Fibroblast of skin of scalp (primary cell): Measurements from ENCODE around the gene PIK3R3.

Source experiments
- DNase-seq: peaks from one replicate; pipeline ENCODE4 v3.0.0-alpha.2; 2013

PIK3R3 gene

DNA sequence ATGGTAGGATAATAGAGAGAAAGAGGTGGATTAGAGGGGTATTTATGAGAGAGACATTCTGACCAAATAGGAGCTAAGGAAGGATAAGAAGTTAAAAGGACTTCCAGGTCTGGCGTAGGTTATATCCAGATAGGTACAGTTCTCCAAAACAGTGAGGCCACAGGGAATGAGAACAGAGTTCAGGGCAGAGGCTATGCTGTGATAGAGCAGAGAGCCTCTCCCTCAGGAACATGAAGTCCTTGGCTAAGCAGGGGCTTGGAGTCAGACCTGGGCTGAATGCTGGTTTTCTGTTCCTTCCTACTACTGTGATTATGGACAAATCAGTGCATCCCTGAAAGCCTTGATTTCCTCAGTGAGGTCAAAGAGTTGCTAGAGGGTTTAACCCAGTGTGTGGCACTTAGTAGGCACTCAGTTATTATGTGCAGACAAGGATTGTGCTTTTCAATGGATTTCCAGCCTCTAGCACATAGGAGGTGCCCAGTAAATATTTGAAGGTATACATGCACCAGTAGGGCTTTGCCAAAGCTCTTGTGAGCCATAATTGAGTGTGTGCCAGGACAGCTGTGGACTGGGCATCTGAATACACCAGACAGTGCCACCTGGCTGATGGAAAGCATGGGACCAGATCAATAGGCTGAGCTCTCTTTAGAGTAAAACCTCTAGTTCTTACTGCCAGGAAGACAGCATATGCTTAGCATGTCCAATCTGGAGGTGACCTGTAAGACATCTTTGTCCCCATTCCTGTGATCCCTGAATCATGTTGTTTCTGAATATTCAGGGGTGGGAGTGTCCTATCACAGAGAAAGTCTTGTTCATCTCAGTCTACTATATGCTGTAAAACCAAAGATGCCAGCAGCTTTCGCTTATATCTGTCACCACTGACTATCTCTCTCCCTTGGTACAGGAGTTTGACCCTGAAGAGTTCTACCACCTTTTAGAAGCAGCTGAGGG lies 111.1 kb downstream of the PIK3R3 start:
- no peak for DNase-seq

DNA sequence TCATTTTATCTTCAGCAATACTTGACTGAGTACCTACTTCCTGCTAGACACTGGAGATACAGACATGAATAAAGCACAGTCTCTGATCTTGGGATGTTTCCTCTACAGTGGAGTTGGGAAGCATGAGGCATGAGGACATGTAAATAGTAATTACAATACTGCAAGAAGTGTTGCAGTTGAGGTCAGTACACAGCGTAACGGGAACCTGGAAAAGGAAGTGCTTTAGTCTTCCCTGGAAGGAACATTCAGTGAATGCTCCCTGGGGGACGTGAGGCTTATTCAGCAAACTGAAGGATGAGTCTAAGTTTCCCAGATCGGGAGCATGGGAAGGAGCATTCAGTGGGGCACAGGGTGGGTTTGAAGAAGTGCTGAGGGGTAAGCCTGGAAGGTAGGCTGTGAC lies 112.4 kb downstream of the PIK3R3 start:
- DNase-seq, result no peak

DNA sequence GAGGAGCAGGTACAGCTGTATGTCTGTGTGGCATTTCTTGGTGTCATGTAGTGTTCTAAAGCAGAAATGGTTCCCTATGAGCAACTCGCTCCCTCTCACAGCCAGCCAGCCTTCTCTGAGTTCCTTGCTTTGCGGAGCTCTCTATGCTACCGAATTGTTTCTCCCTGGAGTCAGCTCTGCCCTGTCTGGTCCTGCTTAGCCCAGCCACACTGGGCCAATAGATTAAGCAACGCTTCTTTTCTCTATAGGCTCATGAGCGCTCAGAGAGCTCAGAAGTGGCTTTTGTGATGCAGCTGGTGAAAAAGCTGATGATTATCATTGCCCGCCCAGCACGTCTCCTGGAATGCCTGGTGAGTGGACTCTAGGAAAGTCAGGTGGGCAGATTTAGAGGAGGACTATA lies 113.1 kb downstream of the PIK3R3 start:
- DNase-seq, result no peak

DNA sequence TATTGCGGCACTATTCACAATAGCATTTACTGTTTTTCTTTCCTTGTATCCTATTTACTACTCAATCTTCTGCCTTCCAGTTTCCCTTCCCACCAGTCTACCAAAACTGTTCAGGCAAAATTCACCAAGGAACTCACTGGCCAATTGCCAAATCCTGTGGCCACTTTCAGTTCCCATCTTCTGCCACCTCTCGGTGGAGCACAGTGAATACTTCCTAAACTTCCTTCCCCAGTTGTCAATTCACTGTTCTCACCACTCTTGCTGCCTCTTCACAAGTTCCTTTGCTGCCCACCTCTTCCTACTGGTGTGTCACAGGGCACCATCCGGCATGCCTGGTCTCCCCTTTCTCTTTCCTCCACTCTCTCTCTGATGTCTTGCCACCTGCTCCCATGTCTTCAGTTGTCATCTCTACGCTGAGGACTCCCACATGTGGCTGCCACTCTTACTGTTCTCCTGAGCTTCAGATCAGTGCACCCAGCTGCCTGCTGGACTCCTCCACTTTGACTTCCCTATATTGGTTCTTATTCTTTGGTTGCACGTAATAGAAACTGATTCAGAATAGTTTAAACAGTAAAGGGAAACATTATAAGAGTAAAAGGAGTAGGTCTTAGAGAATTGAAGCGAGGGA lies 114.4 kb downstream of the PIK3R3 start:
- no peak for DNase-seq

DNA sequence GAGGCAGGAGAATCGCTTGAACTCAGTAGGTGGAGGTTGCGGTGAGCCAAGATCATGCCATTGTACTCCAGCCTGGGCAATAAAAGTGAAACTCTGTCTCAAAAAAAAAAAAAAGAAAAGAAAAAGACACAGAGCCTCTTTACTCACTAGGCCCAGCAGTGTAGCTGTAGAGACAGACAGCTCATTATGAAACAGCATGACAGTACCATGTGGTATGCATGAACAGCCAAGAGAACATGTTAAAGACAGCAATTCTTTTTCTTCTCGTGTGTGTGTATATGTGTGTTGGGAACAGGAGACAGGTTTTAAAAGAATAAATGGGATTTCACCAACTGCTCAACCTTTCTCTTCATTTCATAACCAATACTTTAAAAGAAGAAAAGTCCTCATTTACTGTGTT lies 118.8 kb downstream of the PIK3R3 start:
- no peak for DNase-seq

DNA sequence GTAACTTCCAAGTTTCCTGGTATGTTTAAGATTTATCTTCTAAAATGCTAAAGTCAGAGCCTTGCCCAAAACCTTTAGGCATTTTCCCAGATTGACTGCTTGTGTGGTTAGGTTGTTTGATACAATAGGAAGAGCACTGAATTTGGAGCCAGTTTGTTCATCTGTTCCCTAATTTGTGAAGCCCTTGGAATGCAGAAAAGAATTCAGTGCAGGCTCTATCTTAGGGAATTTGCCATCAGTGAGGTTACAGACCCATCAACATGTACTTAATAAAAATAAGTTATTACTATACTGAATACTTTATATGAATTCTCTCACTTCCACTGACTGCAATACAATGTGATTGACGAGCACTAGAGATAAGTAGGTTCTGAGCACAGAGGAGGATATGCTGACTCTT lies 120.2 kb downstream of the PIK3R3 start:
- DNase-seq, result peak; percentile 5

DNA sequence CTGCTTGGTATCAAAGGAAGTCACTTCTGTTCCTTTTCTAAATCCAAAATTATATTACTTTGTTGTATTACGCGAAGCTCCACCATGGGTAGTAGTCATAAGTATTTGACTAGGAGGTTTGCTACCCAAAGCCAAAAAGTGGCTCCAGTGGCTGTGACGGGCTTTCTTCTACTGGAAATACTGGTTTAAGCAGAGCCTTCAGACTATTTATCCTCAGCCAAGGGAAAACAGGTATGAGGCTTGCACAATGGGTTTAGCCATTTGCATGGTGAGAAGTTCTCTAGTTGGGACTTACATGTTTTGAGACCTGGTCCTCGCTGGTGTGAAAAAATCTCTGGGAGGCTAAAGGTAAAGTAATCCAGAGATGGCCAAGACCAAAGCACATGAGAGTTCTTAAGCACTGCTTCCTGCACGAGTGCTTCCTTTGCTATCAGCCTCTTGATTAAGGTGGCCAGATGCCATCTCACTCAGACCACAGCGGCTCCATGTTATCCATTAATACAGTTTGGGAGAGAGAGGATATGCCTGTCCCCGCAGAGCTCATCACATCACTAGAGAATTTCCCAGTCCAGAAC lies 121.2 kb downstream of the PIK3R3 start:
- DNase-seq, result no peak

DNA sequence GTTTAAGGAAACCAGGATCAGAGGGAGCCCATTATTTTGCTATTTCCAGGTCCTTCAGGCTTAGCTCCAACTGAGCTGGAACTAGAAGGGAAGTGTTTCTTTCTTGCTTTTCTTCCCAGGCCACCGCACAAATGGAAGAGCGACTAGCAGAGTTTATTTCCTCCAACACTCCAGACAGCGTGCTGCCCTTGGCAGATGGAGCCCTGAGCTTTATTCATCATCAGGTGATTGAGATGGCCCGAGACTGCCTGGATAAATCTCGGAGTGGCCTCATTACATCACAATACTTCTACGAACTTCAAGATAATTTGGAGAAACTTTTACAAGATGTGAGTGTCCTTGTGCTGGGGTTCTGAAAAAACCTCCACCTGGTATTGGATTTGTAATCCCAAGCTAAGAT lies 121.8 kb downstream of the PIK3R3 start:
- DNase-seq, result no peak

DNA sequence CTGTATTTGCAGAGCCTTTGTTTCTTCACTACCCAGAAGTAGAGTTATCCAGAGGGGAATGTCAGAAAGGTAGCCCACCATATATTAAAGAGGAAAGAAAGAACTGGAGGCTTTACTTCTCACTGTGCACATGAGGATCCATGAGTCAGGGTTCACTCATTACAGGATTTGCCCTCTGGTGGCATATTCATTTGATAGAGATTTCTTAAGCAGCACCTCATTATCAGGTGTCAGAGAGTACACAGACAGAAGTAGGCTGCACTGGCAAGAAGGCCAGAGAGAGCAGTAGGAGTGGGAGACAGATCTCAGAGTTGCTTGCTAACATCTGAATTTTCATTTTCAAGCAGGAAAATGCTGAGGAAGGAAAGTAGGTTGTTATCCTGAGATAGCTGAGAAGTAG lies 123.8 kb downstream of the PIK3R3 start:
- no peak for DNase-seq

DNA sequence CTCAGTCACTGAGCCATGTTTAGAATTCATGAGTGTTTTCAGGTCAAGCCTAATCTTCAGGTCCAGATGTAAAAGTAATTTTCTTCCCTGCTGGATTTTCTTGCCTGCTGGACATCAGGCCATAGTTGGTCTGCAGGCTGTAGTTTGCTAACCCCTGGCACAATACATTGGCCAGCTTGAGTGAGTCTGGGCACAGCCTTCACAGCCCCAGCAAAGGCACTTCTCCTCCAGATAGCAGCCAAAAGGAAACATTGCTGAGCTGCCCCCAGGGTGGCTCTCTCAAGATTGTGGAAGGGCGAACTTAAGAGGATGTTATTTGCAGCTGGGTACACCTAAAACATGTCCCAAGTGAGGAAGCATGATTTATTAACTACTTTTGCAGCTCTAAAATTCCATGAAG lies 126.8 kb downstream of the PIK3R3 start:
- no peak for DNase-seq

DNA sequence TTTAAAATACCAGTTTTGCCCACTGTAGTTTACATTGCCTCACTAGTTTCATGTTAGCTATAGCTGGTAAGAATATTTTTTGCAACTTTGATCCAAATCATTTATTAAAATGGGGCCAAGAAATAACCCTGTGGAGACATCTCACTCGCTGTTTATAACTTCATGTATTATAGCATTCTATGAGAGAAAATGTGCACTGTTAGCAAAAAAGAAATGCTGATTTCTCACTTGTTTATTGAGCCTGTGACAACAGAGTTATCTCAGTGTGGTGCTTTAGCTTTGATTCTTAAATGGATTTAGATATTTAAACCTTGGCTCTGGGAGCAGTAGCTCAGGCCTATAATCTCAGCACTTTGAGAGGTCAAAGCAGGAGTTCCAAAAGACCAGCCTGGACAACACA lies 127.9 kb downstream of the PIK3R3 start:
- no peak for DNase-seq

DNA sequence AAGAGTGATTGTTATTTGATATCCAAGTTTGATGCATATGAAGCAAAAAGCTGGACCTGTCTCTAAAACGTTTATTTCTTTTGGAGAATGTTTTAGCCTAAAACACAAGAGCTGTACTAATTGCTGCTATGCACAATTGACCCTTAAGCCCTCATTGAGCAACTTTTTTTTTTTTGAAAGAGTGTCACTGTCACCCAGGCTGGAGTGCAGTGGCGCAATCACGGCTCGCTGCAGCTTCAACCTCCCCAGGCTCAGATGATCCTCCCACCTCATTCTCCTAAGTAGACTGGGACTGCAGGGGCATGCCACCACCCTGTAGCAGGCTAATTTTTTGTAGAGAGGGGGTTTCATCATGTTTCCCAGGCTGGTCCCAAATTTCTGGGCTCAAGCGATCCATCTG lies 129.1 kb downstream of the PIK3R3 start:
- DNase-seq, result no peak

DNA sequence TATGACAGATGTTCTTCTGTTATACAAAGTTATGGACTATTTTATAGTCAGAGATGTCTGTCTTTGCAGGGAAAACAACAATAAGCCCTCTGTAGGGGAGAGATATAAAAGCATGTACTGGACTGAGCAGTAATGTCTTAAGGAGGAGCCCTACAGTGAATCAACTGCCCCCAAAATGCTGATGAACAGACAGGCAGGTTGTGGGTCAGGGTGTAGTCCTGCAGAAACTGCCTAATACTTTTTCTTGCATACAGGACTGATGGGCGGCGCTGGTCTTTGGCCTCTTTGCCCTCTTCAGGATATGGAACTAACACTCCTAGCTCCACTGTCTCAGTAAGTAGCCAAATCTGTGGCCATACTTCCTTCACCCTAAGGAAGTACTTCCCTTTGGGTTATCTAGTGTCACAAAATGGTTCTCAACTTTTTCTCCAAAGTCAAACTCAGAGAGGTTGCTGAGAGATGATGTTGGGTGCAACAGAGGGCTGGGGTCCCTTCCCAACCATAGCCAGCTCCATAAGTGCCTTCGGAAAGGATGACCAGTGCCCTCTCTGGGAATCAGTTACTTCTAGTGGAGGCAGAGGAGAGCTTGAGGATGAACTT lies 129.8 kb downstream of the PIK3R3 start:
- no peak for DNase-seq

DNA sequence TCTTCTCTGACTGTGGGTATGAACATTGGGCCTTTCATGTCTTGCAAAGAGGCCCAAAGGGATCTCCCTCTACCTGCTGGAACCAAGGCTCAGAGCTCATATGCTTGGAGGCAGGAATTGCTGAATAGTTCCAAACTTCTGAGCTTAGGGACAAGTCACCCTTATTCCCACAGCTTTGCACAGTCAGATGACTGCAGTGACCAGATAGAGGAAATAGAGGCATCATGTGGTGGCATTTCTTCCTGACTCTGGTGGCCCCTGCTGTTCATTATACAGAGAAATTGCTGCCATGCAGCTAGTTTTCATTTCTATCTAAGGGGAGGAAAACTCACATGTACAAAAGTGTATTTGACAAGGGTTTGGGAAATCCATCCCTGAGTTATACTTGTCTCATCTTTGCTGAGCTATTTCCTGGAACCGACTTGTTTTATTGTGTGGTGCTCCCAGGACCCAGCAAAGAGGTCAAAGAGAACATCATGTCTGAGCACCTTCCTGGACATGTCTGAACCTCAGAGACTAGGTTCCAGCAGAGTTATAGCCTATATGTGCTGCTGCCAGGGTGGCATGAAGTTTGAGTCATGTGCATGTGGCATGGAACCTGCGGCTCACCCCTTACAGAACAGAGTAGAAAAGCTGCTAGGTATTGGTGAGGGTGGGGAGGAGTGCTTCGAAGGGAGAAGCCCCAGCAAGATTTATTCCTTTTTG lies 131.2 kb downstream of the PIK3R3 start:
- no peak for DNase-seq

DNA sequence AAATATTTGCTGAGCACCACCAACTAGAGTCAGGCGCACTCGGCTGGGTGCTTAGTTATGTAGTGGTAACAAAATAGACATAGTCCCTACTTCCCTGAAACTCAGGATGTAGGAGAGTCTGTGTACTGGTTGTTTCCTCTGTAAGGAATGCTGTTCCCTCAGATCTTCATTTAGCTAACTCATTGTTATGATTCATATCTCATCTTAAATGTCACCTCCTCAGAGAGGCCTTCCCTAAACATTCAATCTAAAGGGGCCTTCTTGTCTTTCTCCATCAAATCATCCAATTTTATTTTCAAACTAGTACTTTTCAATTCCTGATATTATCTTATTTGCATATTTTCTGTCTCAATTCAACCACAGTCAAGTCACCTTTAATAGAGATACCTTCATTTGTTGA lies 132.9 kb downstream of the PIK3R3 start:
- DNase-seq, result no peak

DNA sequence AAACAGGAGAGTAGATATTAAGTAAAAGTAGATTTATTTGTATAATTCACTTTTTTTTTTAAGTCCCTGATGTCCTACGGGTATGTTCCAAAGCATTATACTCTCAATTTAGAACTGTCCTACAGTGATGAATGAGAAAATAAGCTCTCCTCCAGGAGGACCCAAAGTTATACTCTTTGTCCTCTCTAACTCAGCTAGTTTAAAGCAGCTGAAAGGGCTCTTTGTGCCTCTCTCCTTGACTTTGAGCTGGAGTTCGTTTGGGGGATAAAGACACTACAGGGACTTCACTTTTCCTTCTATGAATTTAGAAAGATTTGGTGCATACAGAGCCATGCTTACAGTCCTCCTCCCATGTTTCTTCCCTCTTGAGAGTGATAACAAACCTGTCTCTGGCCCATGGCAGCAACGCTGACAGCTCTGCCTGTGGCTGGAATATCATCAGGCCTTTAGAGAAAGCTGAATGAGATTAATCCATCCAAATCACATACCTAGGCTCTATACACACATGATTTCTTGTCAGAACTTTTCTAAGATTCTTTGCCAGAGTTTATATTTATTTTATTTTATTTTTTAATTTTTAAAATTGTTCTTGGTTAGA lies 134.3 kb downstream of the PIK3R3 start:
- DNase-seq, result no peak

DNA sequence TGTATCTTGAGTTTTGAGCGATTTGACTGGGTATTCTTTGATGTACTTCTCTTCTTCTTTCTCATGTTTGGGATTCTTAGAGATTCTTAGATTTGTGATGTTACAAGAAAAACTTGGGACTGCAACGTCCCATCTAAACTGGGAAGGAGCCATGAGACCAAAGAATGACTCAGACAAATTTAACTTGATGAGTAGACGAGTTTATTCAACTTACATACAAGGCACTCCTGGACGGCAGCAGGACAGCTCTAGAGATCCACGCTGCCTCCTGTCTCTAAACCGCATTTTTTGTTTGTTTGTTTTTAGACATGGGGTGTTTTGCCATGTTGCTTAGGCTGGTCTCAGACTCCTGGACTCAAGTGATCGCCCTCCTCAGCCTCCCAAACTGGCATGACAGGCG lies 137.1 kb downstream of the PIK3R3 start:
- no peak for DNase-seq

DNA sequence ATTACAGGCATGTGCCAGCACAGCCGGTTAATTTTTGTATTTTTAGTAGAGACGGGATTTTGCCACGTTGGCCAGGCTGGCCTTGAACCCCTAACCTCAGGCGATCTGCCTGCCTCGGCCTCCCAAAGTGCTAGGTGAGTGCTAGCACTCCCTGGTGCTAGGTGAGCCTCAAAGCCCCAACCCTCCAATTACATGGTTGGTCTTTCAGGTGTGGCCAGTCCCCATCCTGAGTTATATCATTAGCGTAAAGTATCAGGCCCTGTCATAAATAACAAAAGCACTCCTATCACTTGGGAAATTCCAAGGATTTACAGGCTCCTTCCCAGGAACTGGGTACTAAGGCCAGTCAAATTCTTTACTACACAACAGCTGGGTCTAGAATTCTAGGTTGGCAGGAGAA lies 138.0 kb downstream of the PIK3R3 start:
- DNase-seq, result no peak
